GM12878 (cell line): Measurements from ENCODE around the gene WDR45B. TPM values are rescaled to one million over a fixed set of nuclear protein-coding genes. Genes with fewer than 3 reads are reported as not detected.

ENCODE experiments used
- ATAC-seq: fragments of 200-7000 bp; cut with Tn5 transposase; 3 replicates; pipeline ENCODE4 v1.9.1; 2020; ENCODE audit warnings: mild to moderate bottlenecking, moderate library complexity
- BruUV-seq: library from RNA; stranded (reverse); fragments of 400-500 nt; replicated peaks from 2 replicates; lab custom pipeline; 2021; lab: Mats Ljungman, UMichigan
- CTCF ChIA-PET: fragments of 300-600 bp; sonication (Branson Sonifier 250); formaldehyde crosslinking; extraction: SDS; loops from one replicate; lab custom pipeline; 2021; ENCODE audit warnings: inconsistent platforms; lab: Yijun Ruan, JAX
- POLR2A ChIA-PET: fragments of 350-600 bp; formaldehyde crosslinking; extraction: SDS; loops from one replicate; lab custom pipeline; 2021; ENCODE audit warnings: inconsistent platforms; lab: Charles Lee
- RAD21 ChIA-PET: fragments of 300-600 bp; sonication (Branson Sonifier 250); formaldehyde crosslinking; loops from one replicate; lab custom pipeline; 2023; ENCODE audit warnings: antibody characterized with exemption; ENCODE audit not compliant: unreplicated experiment; lab: Charles Lee
- SMC1A ChIA-PET: fragments of 300-600 bp; sonication (Branson Sonifier 250); formaldehyde crosslinking; loops from one replicate; lab custom pipeline; 2023; ENCODE audit not compliant: unreplicated experiment, uncharacterized antibody; lab: Charles Lee
- DNase-seq: peaks from one replicate; pipeline ENCODE4 v3.0.0-alpha.2; 2011; ENCODE audit warnings: low read depth, low spot score
- FAIRE-seq: peaks from 3 replicates; lab custom pipeline; 2011; peaks lifted over from hg19 to GRCh38; lab: Jason Lieb, UNC
- H2AFZ ChIP-seq: 2 replicates; pipeline ENCODE4 v1.6.0; 2011; ENCODE audit warnings: low read depth, low read length, control low read depth; ENCODE audit not compliant: control insufficient read depth
- H3K27ac ChIP-seq: 2 replicates; pipeline ENCODE4 v1.5.1; 2011; ENCODE audit warnings: control low read depth; ENCODE audit not compliant: control insufficient read depth, insufficient read depth
- H3K27me3 ChIP-seq, 2 experiments: replicated peaks in 1 of 2; 2 replicates each; pipeline versions ENCODE4 v1.6.0 to v1.6.1; 2011; ENCODE audit warnings: low read length in 1 of 2; ENCODE audit not compliant: control insufficient read depth in 2 of 2, insufficient read depth in 2 of 2
- H3K36me3 ChIP-seq, 2 experiments: 2 replicates each; pipeline ENCODE4 v1.5.1; 2011; ENCODE audit warnings: low read length in 1 of 2; ENCODE audit not compliant: control insufficient read depth in 2 of 2, insufficient read depth in 2 of 2
- H3K4me1 ChIP-seq: 2 replicates; pipeline ENCODE4 v1.6.1; 2011; ENCODE audit warnings: mild to moderate bottlenecking, low read length, moderate library complexity, mixed read lengths; ENCODE audit not compliant: control insufficient read depth, insufficient read depth
- H3K4me2 ChIP-seq: 2 replicates; pipeline ENCODE4 v1.6.0; 2011; ENCODE audit warnings: control low read depth; ENCODE audit not compliant: control insufficient read depth, insufficient read depth
- H3K4me3 ChIP-seq: fragments of 200-600 bp; sonication (generic); 2 replicates; pipeline ENCODE4 v1.5.1; 2016
- H3K79me2 ChIP-seq: 2 replicates; pipeline ENCODE4 v1.6.0; 2011; ENCODE audit warnings: low read length; ENCODE audit not compliant: control insufficient read depth, insufficient read depth
- H3K9ac ChIP-seq: 2 replicates; pipeline ENCODE4 v1.8.0; 2011; ENCODE audit warnings: low read length, control low read depth, mixed read lengths; ENCODE audit not compliant: control insufficient read depth, insufficient read depth
- H3K9me3 ChIP-seq: replicated peaks from 3 replicates; pipeline ENCODE4 v1.5.1; 2011; ENCODE audit warnings: mild to moderate bottlenecking, low read length; ENCODE audit not compliant: control insufficient read depth, insufficient read depth
- H4K20me1 ChIP-seq: 2 replicates; pipeline ENCODE4 v1.6.0; 2011; ENCODE audit not compliant: control insufficient read depth, insufficient read depth
- BCLAF1 ChIP-seq: fragments of 450-650 bp; IDR thresholded peaks from 2 replicates; pipeline ENCODE4 v1.6.1; 2017; ENCODE audit warnings: antibody characterized with exemption, mild to moderate bottlenecking, moderate library complexity
- EZH2 ChIP-seq: IDR thresholded peaks from 2 replicates; pipeline ENCODE4 v1.6.1; 2012; ENCODE audit warnings: low read depth, mild to moderate bottlenecking, control low read depth, inconsistent platforms, low read length, borderline replicate concordance; ENCODE audit not compliant: control insufficient read depth
- HCFC1 ChIP-seq: fragments of 150-350 bp; IDR thresholded peaks from 2 replicates; pipeline ENCODE4 v1.6.1; 2014; ENCODE audit warnings: low read length
- HDAC2 ChIP-seq: fragments of 200-600 bp; sonication (generic); IDR thresholded peaks from 2 replicates; pipeline ENCODE4 v1.6.1; 2017
- POLR2AphosphoS5 ChIP-seq: IDR thresholded peaks from 2 replicates; pipeline ENCODE4 v1.6.1; 2011; ENCODE audit warnings: mild to moderate bottlenecking, low read length, inconsistent platforms
- RB1 ChIP-seq: fragments of 450-650 bp; formaldehyde crosslinking; IDR thresholded peaks from 2 replicates; pipeline ENCODE4 v1.6.1; 2017; ENCODE audit warnings: mild to moderate bottlenecking, borderline replicate concordance
- YY1 ChIP-seq: IDR thresholded peaks from 2 replicates; pipeline ENCODE4 v1.6.1; 2011; ENCODE audit warnings: low read depth, mild to moderate bottlenecking, low read length
- ZBED1 ChIP-seq: IDR thresholded peaks from 2 replicates; pipeline ENCODE4 v1.6.1; 2016; ENCODE audit warnings: borderline replicate concordance
- ZNF274 ChIP-seq: IDR thresholded peaks from one replicate; pipeline ENCODE4 v1.8.0; 2011; ENCODE audit not compliant: insufficient read length, insufficient read depth
- ZSCAN29 ChIP-seq: fragments of 450-650 bp; IDR thresholded peaks from 2 replicates; pipeline ENCODE4 v1.6.1; 2017; ENCODE audit warnings: mild to moderate bottlenecking, moderate library complexity
- WGBS: methylation state at CpG from one replicate; pipeline ENCODE4 v1.1.6; 2016; ENCODE audit warnings: low lambda C conversion rate; ENCODE audit not compliant: insufficient replicate concordance, insufficient coverage; ENCODE audit errors: missing lambda C conversion rate; 5-methylcytosine and 5-hydroxymethylcytosine counted together
- in situ Hi-C: fragments of 300-500 bp; cut with MboI; formaldehyde crosslinking; loops from 9 replicates; pipeline ENCODE4 v1.14.3; 2018; ENCODE audit warnings: mixed read lengths
- intact Hi-C: fragments of 100-400 bp; cut with micrococcal nuclease; formaldehyde crosslinking; loops from one replicate; pipeline ENCODE4 v1.14.2; 2022; ENCODE audit not compliant: unreplicated experiment
- polyA plus RNA-seq, 11 experiments: library from polyadenylated mRNA; depleted of rRNA in 4 of 11; unstranded in 6 of 11; stranded (reverse) in 5 of 11; fragments of >200 nt; fragmentation: Nextera tagmentation in 4 of 11; fragmentation: Illumina TruSeq in 1 of 11; extraction: Ambion mirVana in 4 of 11; extraction: Trizol in 1 of 11; gene quantifications; 1 replicate in 1 of 11; 2 replicates in 10 of 11; pipeline versions ENCODE4 v1.2.1 to v1.2.3, GENCODE V29; 2011 to 2016; ENCODE audit warnings: inconsistent platforms in 2 of 11, missing spikeins in 2 of 11, low read depth in 1 of 11
- total RNA-seq, 4 experiments: library from RNA; depleted of rRNA in 3 of 4; stranded (reverse); fragments of >200 nt in 3 of 4; fragmentation: Illumina TruSeq in 1 of 4; extraction: Trizol in 1 of 4; gene quantifications; 2 replicates each; pipeline versions ENCODE4 v1.2.1 to v1.2.3, GENCODE V29; 2013 to 2021

Gene WDR45B
- total and polyA plus RNA-seq, 10 of the 15 experiments (the other 5 are each of a cell fraction or from before 2014, with no cell fraction given) = 1.0 to 73.7 (median 26.6) TPM

GRCh38 chr17:82627405-82627804 lies 20.8 kb downstream of the WDR45B start:
- POLR2A ChIA-PET = no interaction called here
- TSS peak; percentile 33 for BruUV-seq
- no peak for FAIRE-seq
- TF ChIP-seq POLR2AphosphoS5 (0 out of 2 replicates have a peak, but pooled peaks have one; percentile 22), HDAC2 (no peak), ZNF274 (no peak)
- CTCF ChIA-PET = no interaction called here
- Histone ChIP-seq H2AFZ (no peak overlapping the region), H4K20me1 (peaks cover 3% of the 10 kb centered on the region), H3K4me1 (no peaks in the 10 kb centered on the region), H3K9me3 (no peaks in the 10 kb centered on the region), H3K79me2 (peaks cover 2% of the 10 kb centered on the region), H3K36me3 (peaks cover 11 to 19% of the 10 kb centered on the region in 2 experiments), H3K9ac (no peak overlapping the region), H3K27ac (no peak overlapping the region), H3K4me3 (no peak overlapping the region), H3K4me2 (no peak overlapping the region), H3K27me3 (no peaks in the 10 kb centered on the region)
- intact Hi-C loops = no loop called here
- SMC1A ChIA-PET = no interaction called here
- no peak for ATAC-seq
- RAD21 ChIA-PET = no interaction called here
- over 99% methylated on average over 19 of the region's 21 CpGs for WGBS
- in situ Hi-C loops = no loop called here
- DNase-seq = no peak

GRCh38 chr17:82623707-82624106 lies 24.5 kb downstream of the WDR45B start:
- peaks cover 16 to 23% of the 10 kb centered on the region in 2 experiments; a peak in 3 of 4 replicates for H3K36me3 ChIP-seq
- CTCF ChIA-PET = no interaction called here

More at GRCh38 chr17:82623707-82624106, 24.5 kb downstream of the WDR45B start:
- Histone ChIP-seq H4K20me1 (no peaks in the 10 kb centered on the region), H2AFZ (no peak overlapping the region), H3K9ac (no peak overlapping the region), H3K9me3 (no peaks in the 10 kb centered on the region), H3K27me3 (no peaks in the 10 kb centered on the region), H3K79me2 (no peaks in the 10 kb centered on the region), H3K27ac (no peak overlapping the region), H3K4me1 (no peaks in the 10 kb centered on the region), H3K4me3 (no peak overlapping the region)
- RAD21 ChIA-PET = no interaction called here
- no peak for FAIRE-seq
- BruUV-seq = no TSS peak
- no peak for ATAC-seq
- POLR2A ChIA-PET = no interaction called here
- WGBS = 98% methylated on average over 15 of the region's 15 CpGs
- no peak for DNase-seq
- SMC1A ChIA-PET = no interaction called here
- no peak for TF ChIP-seq BCLAF1
- no peak for TF ChIP-seq ZSCAN29
- no peak for TF ChIP-seq ZBED1
- TF ChIP-seq RB1 = no peak
- TF ChIP-seq YY1 = no peak
- no peak for TF ChIP-seq HCFC1
- TF ChIP-seq EZH2 = no peak
- TF ChIP-seq, all 136 proteins: peak for 0
- no peak overlapping the region for H3K4me2 ChIP-seq
- intact Hi-C loops = no loop called here
- in situ Hi-C loops = no loop called here
